A549 (cell line): ENCODE measurements around the gene KRT13.

Source experiments
- CBX2 ChIP-seq: fragments of 200-600 bp; sonication (generic); IDR thresholded peaks from 2 replicates; pipeline ENCODE4 v1.6.1; 2016; ENCODE audit warnings: low read depth, mild to moderate bottlenecking, borderline replicate concordance
- CTCF ChIP-seq: fragments of >200 bp; sonication (Bioruptor Twin); formaldehyde crosslinking; IDR thresholded peaks from 3 replicates; pipeline ENCODE4 v1.5.1; 2016
- EP300 ChIP-seq, 2 experiments: fragments of >200 bp; sonication (Bioruptor Twin); formaldehyde crosslinking; IDR thresholded peaks; 2 replicates in 1 of 2; 3 replicates in 1 of 2; pipeline ENCODE4 v1.6.1; 2016 to 2017
- FOSL2 ChIP-seq, 2 experiments: fragments of 450-650 bp in 1 of 2; fragments of >200 bp in 1 of 2; sonication (Bioruptor Twin) in 1 of 2; formaldehyde crosslinking; IDR thresholded peaks; 2 replicates each; pipeline versions ENCODE4 v1.5.0 to v1.6.1; 2016 to 2020; ENCODE audit warnings: mild to moderate bottlenecking in 1 of 2, moderate library complexity in 1 of 2
- HDAC2 ChIP-seq: fragments of 200-600 bp; sonication (generic); IDR thresholded peaks from 2 replicates; pipeline ENCODE4 v1.6.1; 2016
- JUN ChIP-seq, 2 experiments: fragments of >200 bp; sonication (Bioruptor Twin); formaldehyde crosslinking; IDR thresholded peaks; 2 replicates in 1 of 2; 3 replicates in 1 of 2; pipeline ENCODE4 v1.6.1; 2016 to 2017
- MAZ ChIP-seq: fragments of 150-350 bp; IDR thresholded peaks from 2 replicates; pipeline ENCODE4 v1.6.1; 2014; ENCODE audit warnings: antibody characterized with exemption, low read depth, low read length, borderline replicate concordance
- PBX3 ChIP-seq: IDR thresholded peaks from 2 replicates; pipeline ENCODE4 v1.6.1; 2012
- POLR2A ChIP-seq: IDR thresholded peaks from 2 replicates; pipeline ENCODE4 v1.6.1; 2012; ENCODE audit warnings: mild to moderate bottlenecking, low read length
- RAD21 ChIP-seq, 2 experiments: fragments of >200 bp in 1 of 2; sonication (Bioruptor Twin) in 1 of 2; formaldehyde crosslinking in 1 of 2; IDR thresholded peaks in 1 of 2; conservative IDR thresholded peaks in 1 of 2; 2 replicates in 1 of 2; 3 replicates in 1 of 2; pipeline ENCODE4 v1.6.1; 2012 to 2018; ENCODE audit warnings: inconsistent platforms in 1 of 2
- REST ChIP-seq: fragments of 200-600 bp; sonication (generic); IDR thresholded peaks from 2 replicates; pipeline ENCODE4 v1.6.1; 2016; ENCODE audit warnings: antibody characterized with exemption, mild to moderate bottlenecking, moderate library complexity
- TP53 ChIP-seq: fragments of 250-450 bp; sonication (Bioruptor Pico); IDR thresholded peaks from 2 replicates; pipeline ENCODE4 v1.5.0; 2021; ENCODE audit warnings: mild to moderate bottlenecking, moderate library complexity
- TF ChIP-seq, protein P1 (sequence below): IDR thresholded peaks from 2 replicates; pipeline ENCODE4 v1.6.1; 2012; ENCODE audit warnings: low read depth, borderline replicate concordance
- TF ChIP-seq, protein P2 (sequence below): IDR thresholded peaks from 2 replicates; pipeline ENCODE4 v1.6.1; 2012

DNA sequence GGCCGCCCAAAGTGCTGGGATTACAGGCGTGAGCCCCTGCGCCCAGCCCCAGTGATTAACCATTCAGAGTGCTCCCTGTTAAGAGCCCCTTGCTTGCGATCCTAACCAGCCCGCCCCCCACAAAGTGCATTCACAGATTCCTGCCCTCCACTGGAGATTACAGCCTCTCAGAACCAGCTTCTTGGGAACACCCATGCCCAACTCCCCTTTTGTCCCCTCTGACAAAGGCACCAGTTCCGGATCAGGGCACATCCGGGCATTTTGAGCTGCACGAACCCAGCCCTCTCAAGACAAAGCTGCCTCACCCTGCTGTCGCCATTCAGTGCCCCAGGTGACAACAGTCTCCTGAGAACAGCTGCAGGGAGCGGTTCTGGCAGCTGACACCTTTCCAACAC is 23.5 kb upstream of the KRT13 start:
- TF ChIP-seq RAD21 (conservative IDR thresholded peaks at IDR 0.05 in 1 of 2, IDR thresholded peaks at IDR 0.05 in 1 of 2) (no peak), CTCF (no peak), TP53 (CRISPR knock-in tag) (no peak), CBX2 (no peak), MAZ (no peak), REST (no peak), HDAC2 (no peak), PBX3 (no peak), FOSL2 (IDR thresholded peaks at IDR 0.05) (no peak), FOSL2 (CRISPR knock-in tag; IDR thresholded peaks at IDR 0.05) (no peak), JUN (IDR thresholded peaks at IDR 0.05) (no peak), POLR2A (no peak), EP300 (IDR thresholded peaks at IDR 0.05) (no peak)
- TF ChIP-seq, protein P1, sequence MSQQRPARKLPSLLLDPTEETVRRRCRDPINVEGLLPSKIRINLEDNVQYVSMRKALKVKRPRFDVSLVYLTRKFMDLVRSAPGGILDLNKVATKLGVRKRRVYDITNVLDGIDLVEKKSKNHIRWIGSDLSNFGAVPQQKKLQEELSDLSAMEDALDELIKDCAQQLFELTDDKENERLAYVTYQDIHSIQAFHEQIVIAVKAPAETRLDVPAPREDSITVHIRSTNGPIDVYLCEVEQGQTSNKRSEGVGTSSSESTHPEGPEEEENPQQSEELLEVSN: no peak
- TF ChIP-seq, protein P2, sequence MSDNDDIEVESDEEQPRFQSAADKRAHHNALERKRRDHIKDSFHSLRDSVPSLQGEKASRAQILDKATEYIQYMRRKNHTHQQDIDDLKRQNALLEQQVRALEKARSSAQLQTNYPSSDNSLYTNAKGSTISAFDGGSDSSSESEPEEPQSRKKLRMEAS: no peak
